D341Med (cell line): ENCODE results near the gene MRPL24.

Source experiments
- DNase-seq: peaks from one replicate; pipeline ENCODE4 v3.0.0; 2012; ENCODE audit warnings: low spot score

Gene MRPL24

DNA sequence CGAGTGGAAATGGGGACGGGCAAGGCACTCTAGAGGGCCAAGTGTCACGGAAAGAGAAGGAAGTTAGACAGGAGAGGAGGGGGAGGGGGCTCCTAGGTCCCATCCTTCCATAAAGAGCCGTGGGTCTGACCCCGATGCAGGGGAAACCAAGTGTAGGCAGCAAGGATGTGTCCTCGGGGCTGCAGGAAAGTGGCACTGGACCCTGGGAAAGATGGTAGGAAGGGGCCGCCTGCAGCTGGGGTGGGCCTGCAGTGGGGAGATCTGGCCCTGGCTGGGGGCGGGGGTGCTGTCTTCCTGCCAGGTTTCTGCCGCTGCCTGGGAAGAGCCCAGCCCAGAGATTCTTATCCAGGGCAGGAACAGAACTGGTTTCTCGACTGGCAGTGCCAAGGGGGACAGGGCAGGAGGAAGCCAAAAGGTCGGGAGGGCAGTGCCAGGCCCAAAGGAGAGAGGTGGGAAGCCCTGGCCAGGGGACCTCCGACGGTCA is 48.4 kb downstream of the MRPL24 start:
- no peak for DNase-seq

DNA sequence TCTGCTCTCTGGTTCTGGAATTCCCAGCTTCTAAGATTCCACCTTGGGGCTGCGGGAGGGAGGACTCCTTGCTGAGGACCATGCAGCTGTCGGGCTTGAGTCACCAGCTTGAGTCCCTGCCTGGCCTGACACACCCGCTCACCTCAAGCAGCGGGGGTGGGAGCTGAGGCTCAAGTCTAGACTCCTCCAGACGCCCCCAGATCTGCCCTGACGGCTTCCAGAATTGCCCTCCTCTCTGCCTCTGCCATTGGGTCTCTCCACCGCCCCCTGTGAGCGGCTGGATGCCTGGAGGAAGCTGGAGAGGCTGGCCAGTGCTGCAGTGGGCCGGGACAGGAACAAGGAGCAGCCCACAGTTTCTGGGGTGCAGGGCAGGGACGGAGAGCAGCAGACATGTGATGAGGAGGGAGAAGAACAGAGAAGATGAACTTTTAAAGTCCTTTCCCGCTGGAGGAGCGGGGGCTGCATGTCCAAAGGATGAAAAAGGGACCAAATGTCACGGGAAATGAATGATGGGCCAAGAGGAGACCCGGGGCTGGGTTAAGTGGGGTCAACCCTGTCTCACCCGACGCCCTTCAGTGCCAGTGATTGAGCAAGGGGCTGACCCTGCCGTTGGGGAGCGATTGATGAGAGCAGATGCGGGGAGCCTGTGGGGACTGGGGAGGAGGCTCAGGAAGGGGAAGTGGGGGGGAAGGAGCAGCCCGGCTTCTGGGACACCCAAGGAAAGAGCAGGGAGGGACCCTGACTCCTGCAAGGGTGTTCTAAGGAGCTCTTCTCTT is 49.0 kb downstream of the MRPL24 start:
- DNase-seq, result no peak

DNA sequence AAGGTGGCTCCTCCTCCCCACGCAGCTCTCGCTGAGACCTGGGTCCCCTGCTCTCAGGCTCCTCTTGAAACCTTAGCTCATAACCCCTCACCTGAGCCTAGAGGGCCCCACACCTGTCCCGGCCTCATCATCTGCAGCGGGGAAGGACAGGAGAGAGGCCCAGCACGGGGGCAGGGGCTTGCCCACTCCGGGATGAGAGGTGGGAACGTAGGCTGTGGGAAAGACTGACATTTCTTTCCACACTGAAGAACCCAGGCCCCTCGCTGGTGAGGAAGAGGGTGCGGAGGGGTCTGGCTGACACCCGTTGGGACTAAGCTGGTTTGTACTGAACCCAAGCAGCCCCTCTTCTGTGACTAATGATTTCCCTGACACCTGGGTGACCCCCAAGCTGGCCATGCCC is 49.7 kb downstream of the MRPL24 start:
- DNase-seq, result no peak

DNA sequence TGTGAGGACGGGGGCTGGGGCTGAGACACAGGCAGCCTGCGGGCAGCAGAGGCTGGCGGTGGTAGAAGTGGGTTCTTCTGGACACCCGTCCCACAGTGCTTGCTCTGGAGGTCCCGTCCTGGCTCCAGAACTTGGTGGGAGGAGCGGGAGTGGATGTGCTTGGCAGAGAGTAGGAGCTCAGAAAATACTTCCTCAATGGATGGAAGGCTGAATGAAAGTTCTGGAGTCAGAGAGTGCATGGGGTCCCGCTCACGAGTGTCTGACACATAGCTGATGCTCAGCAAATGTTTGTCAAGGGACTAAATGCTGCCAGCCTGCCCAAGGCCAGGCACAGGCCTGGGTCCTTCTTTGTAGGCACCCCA is 50.2 kb downstream of the MRPL24 start:
- no peak for DNase-seq

DNA sequence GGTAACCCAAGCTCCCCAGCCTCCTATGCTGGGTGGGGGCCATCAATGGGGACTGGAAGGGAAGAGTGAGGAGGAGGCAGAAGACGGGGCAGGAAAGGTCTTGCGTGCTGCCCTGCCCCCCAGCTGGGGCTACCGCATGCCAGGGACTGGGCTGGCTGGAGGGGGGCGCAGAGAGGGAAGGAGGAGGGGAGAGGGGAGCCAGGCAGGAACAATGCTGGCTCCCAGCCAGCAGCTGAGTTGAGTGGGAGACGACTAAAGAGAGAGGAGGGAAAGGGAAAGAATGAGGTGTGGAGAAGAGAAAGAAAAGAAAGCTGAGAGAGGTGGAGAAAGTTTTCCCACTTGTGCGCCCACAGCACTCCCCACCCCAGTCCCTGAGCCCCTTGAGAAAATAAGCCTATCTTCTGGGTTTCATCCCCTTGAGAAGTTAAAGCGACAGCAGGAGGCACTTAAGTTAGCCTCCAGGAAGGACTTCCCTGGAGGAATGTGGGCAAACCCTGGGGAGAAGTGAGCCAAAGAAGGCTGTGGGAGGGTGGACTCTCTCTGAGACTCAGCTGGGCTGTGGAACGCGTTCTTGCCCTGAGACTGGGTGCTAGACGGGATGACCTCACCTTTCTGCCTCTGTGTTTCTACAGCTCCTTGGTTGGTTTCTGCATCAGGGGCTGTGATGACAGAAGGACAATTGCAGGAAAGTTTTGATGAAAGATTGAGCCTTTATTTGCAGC is 50.8 kb downstream of the MRPL24 start:
- no peak for DNase-seq

DNA sequence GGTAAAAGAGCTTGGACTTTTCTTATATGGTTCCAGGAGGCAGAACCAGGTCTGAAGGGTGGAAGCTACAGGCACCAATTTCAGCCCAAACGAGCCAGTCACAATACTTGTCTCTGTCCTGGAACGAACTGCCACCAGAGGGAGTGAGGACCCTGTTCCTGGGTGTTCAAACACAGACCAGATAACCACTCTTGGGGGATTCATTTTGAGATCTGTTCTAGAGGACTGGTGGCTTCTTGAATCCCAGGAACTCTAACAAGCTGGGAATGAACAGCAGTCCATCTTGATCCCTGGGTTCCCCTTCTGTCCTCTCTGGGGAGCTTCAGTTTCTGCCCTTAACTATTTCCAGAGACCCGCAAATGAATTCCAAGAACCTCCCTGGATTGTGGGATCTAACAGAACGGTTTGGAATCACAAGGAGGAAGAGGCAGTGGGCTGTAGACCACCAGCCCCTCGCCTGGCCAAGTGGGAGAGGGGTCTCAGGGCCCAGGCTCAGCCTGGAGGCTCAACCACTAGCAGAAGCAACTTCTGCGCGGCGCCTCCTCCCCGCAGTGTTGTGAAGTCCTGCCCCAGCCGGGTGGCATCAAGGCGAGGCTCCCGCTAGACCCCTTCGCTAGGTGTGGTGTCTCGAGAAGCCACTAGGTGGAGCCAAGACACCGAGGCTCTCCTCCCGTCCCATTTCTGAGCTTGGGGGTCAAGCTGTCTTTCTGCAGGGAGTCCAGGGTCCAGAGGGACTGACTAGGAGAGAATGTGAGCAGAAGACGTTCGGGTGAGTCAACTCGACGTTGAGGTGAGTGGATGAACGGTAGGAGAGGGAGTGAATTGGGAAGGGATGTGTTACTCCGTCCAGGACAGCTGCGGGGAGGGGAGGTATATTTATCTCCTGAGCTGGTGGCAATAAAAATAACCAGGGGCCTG is 51.6 kb downstream of the MRPL24 start:
- peak; percentile 93 for DNase-seq
